Keratinocyte (primary cell): ENCODE results near the gene KIF5A. TPM values are rescaled to one million over a fixed set of nuclear protein-coding genes. Genes with fewer than 3 reads are reported as not detected.
A peak's percentile ranks its signal among the peaks of the same experiment; 100 is the strongest.

Source experiments
- DNase-seq: peaks from one replicate; pipeline ENCODE4 v3.0.0-alpha.2; 2011; ENCODE audit warnings: low read depth, missing footprints, low spot score
- FAIRE-seq: peaks from 2 replicates; lab custom pipeline; 2011; peaks lifted over from hg19 to GRCh38; lab: Jason Lieb, UNC
- H2AFZ ChIP-seq: 2 replicates; pipeline ENCODE4 v1.6.0; 2012; ENCODE audit warnings: low read length, control low read depth, inconsistent platforms; ENCODE audit not compliant: control insufficient read depth
- H3K27ac ChIP-seq: 2 replicates; pipeline ENCODE4 v1.5.1; 2011; ENCODE audit warnings: low read length; ENCODE audit not compliant: control insufficient read depth, insufficient read depth
- H3K27me3 ChIP-seq: 3 replicates; pipeline ENCODE4 v1.6.0; 2011; ENCODE audit warnings: low read length; ENCODE audit not compliant: control insufficient read depth, insufficient read depth; ENCODE audit errors: extremely low read depth
- H3K36me3 ChIP-seq, 2 experiments: 2 replicates in 1 of 2; 3 replicates in 1 of 2; pipeline ENCODE4 v1.5.1; 2011; ENCODE audit warnings: low read length in 2 of 2, mild to moderate bottlenecking in 1 of 2; ENCODE audit not compliant: control insufficient read depth in 2 of 2, insufficient read depth in 2 of 2; ENCODE audit errors: extremely low read depth in 1 of 2
- H3K4me1 ChIP-seq: 3 replicates; pipeline ENCODE4 v1.5.1; 2011; ENCODE audit warnings: low read length; ENCODE audit not compliant: control insufficient read depth, insufficient read depth; ENCODE audit errors: extremely low read depth
- H3K4me2 ChIP-seq: 3 replicates; pipeline ENCODE4 v1.6.0; 2011; ENCODE audit warnings: low read depth, low read length; ENCODE audit not compliant: control insufficient read depth, insufficient read depth; ENCODE audit errors: extremely low read depth
- H3K4me3 ChIP-seq, 3 experiments: fragments of 200-600 bp in 1 of 3; sonication (generic) in 1 of 3; 2 replicates in 2 of 3; 3 replicates in 1 of 3; pipeline ENCODE4 v1.5.1; 2011 to 2016; ENCODE audit warnings: low read length in 3 of 3, mild to moderate bottlenecking in 3 of 3, control low read depth in 2 of 3, inconsistent platforms in 1 of 3, low read depth in 1 of 3, mixed read lengths in 1 of 3, mixed run types in 1 of 3, moderate library complexity in 1 of 3; ENCODE audit not compliant: control insufficient read depth in 2 of 3, insufficient read depth in 2 of 3; ENCODE audit errors: extremely low read depth in 1 of 3
- H3K79me2 ChIP-seq: 2 replicates; pipeline ENCODE4 v1.6.0; 2012; ENCODE audit warnings: low read length; ENCODE audit not compliant: control insufficient read depth, insufficient read depth
- H3K9ac ChIP-seq: 3 replicates; pipeline ENCODE4 v1.6.0; 2011; ENCODE audit warnings: low read length; ENCODE audit not compliant: control insufficient read depth, insufficient read depth; ENCODE audit errors: extremely low read depth
- H3K9me1 ChIP-seq: 3 replicates; pipeline ENCODE4 v1.6.0; 2011; ENCODE audit warnings: low read length; ENCODE audit not compliant: control insufficient read depth, insufficient read depth; ENCODE audit errors: extremely low read depth
- H3K9me3 ChIP-seq: 2 replicates; pipeline ENCODE4 v1.5.1; 2012; ENCODE audit warnings: low read depth, low read length; ENCODE audit not compliant: control insufficient read depth
- H4K20me1 ChIP-seq: 3 replicates; pipeline ENCODE4 v1.6.0; 2011; ENCODE audit warnings: low read length; ENCODE audit not compliant: control insufficient read depth, insufficient read depth; ENCODE audit errors: extremely low read depth
- EZH2 ChIP-seq: IDR thresholded peaks from one replicate; pipeline ENCODE4 v1.6.1; 2012; ENCODE audit warnings: inconsistent platforms, mild to moderate bottlenecking, low read length, moderate library complexity
- dilution Hi-C: fragments of 300-500 bp; cut with MboI; formaldehyde crosslinking; loops from one replicate; pipeline ENCODE4 v1.7.0; 2020; ENCODE audit warnings: low sequenced_read_pairs; ENCODE audit not compliant: extremely low pct_ligation_motif_present
- polyA plus RNA-seq, 5 experiments: library from polyadenylated mRNA; depleted of rRNA in 3 of 5; stranded (reverse) in 3 of 5; stranded (forward) in 1 of 5; unstranded in 1 of 5; fragments of >200 nt; gene quantifications; 1 replicate in 1 of 5; 2 replicates in 3 of 5; 3 replicates in 1 of 5; pipeline versions ENCODE4 v1.2.1 to v1.2.3, GENCODE V29; 2011 to 2012; ENCODE audit warnings: missing spikeins in 2 of 5, low read depth in 1 of 5, low replicate concordance in 1 of 5
- TF ChIP-seq, protein P1 (sequence below), 3 experiments: IDR thresholded peaks in 1 of 3; conservative IDR thresholded peaks in 1 of 3; optimal IDR thresholded peaks in 1 of 3; 2 replicates in 2 of 3; 3 replicates in 1 of 3; pipeline versions ENCODE3 to v1.5.1; 2011; ENCODE audit warnings: low read length in 3 of 3, mild to moderate bottlenecking in 3 of 3, moderate library complexity in 2 of 3, control low read depth in 1 of 3, inconsistent platforms in 1 of 3; ENCODE audit not compliant: insufficient read depth in 2 of 3; ENCODE audit errors: extremely low read depth in 1 of 3

The KIF5A gene
- polyA plus RNA-seq, 1 donor (not counting 4 experiments of a cell fraction or from before 2014, with no cell fraction given): 0.05 TPM

- no peak for FAIRE-seq
- no peaks in the 10 kb centered on the region for H3K36me3 ChIP-seq
- H3K27me3 ChIP-seq: peaks cover 92% of the 10 kb centered on the region
- H3K9me3 ChIP-seq: no peaks in the 10 kb centered on the region
- DNase-seq: no peak
- TF ChIP-seq, protein P1, sequence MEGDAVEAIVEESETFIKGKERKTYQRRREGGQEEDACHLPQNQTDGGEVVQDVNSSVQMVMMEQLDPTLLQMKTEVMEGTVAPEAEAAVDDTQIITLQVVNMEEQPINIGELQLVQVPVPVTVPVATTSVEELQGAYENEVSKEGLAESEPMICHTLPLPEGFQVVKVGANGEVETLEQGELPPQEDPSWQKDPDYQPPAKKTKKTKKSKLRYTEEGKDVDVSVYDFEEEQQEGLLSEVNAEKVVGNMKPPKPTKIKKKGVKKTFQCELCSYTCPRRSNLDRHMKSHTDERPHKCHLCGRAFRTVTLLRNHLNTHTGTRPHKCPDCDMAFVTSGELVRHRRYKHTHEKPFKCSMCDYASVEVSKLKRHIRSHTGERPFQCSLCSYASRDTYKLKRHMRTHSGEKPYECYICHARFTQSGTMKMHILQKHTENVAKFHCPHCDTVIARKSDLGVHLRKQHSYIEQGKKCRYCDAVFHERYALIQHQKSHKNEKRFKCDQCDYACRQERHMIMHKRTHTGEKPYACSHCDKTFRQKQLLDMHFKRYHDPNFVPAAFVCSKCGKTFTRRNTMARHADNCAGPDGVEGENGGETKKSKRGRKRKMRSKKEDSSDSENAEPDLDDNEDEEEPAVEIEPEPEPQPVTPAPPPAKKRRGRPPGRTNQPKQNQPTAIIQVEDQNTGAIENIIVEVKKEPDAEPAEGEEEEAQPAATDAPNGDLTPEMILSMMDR (optimal IDR thresholded peaks at IDR 0.05 in 1 of 3, IDR thresholded peaks at IDR 0.05 in 1 of 3, conservative IDR thresholded peaks at IDR 0.05 in 1 of 3; ENCODE audit: extremely low read depth in 1 of 3, insufficient read depth in 2 of 3, low read length in 3 of 3): no peak
- TF ChIP-seq EZH2: no peak
- H3K4me3 ChIP-seq: no peak overlapping the region
- H3K4me1 ChIP-seq: peaks cover under 1% of the 10 kb centered on the region
- no peak overlapping the region for H3K27ac ChIP-seq
- H3K4me2 ChIP-seq: no peak overlapping the region
- H3K79me2 ChIP-seq: no peaks in the 10 kb centered on the region
- no peaks in the 10 kb centered on the region for H3K9me1 ChIP-seq
- peaks cover 3% of the 10 kb centered on the region for H4K20me1 ChIP-seq
- dilution Hi-C loops: no loop called here
- no peak overlapping the region for H2AFZ ChIP-seq
- H3K9ac ChIP-seq: no peak overlapping the region
Observed at GRCh38 chr12:57626921-57627445, 77.1 kb downstream of the KIF5A start.

- H3K4me3 ChIP-seq: no peak overlapping the region
- H3K9ac ChIP-seq: no peak overlapping the region
- H2AFZ ChIP-seq: no peak overlapping the region
- no peaks in the 10 kb centered on the region for H3K4me1 ChIP-seq
- no peaks in the 10 kb centered on the region for H3K9me1 ChIP-seq
- no peaks in the 10 kb centered on the region for H3K9me3 ChIP-seq
- DNase-seq (no peak), FAIRE-seq (no peak)
- TF ChIP-seq EZH2: peak; percentile 75
- TF ChIP-seq, protein P1 (optimal IDR thresholded peaks at IDR 0.05 in 1 of 3, IDR thresholded peaks at IDR 0.05 in 1 of 3, conservative IDR thresholded peaks at IDR 0.05 in 1 of 3; ENCODE audit: extremely low read depth in 1 of 3, insufficient read depth in 2 of 3, low read length in 3 of 3): peak in 2 of 3 experiments; percentile 19 to 43
- peaks cover 90% of the 10 kb centered on the region for H3K27me3 ChIP-seq
- peak overlapping the region; percentile 10 for H3K4me2 ChIP-seq
- no peak overlapping the region for H3K27ac ChIP-seq
- no peaks in the 10 kb centered on the region for H3K79me2 ChIP-seq
- H3K36me3 ChIP-seq: no peaks in the 10 kb centered on the region
- peaks cover 2% of the 10 kb centered on the region for H4K20me1 ChIP-seq
- dilution Hi-C loops: no loop called here
Observed at GRCh38 chr12:57627501-57628279, 77.8 kb downstream of the KIF5A start.
